Sigmoid colon (tissue), 7 donors: Measurements from ENCODE around the gene SLCO1C1. TPM values are rescaled to one million over a fixed set of nuclear protein-coding genes. Genes with fewer than 3 reads are reported as not detected.

Experiments used
- DNase-seq: peaks from one replicate; pipeline ENCODE4 v3.0.0-alpha.2; 2019
- H3K27ac ChIP-seq, 4 donors: fragments of 200-600 bp; sonication (generic); one replicate each; pipeline ENCODE4 v1.5.1; 2016 to 2019; ENCODE audit warnings: mild to moderate bottlenecking in 1 of 4
- H3K27me3 ChIP-seq, 3 donors: fragments of 200-600 bp; sonication (generic); one replicate each; pipeline ENCODE4 v1.5.1; 2019; ENCODE audit warnings: mild to moderate bottlenecking in 1 of 3
- H3K36me3 ChIP-seq, 4 donors: fragments of 200-600 bp; sonication (generic); one replicate each; pipeline ENCODE4 v1.5.1; 2016 to 2019
- H3K4me1 ChIP-seq, 4 donors: fragments of 200-600 bp; sonication (generic); one replicate each; pipeline ENCODE4 v1.5.1; 2017 to 2019
- H3K4me3 ChIP-seq, 4 donors: fragments of 200-600 bp; sonication (generic); one replicate each; pipeline ENCODE4 v1.5.1; 2017 to 2019; ENCODE audit warnings: mild to moderate bottlenecking in 2 of 4, moderate library complexity in 1 of 4
- H3K9me3 ChIP-seq, 4 donors: fragments of 200-600 bp in 3 of 4; sonication (generic) in 3 of 4; one replicate each; pipeline versions ENCODE4 v1.5.1 to v1.6.1; 2013 to 2019
- EP300 ChIP-seq, 4 donors: sonication (generic); formaldehyde crosslinking; IDR thresholded peaks; one replicate each; pipeline ENCODE4 v1.6.1; 2017; ENCODE audit warnings: antibody characterized with exemption in 4 of 4
- POLR2A ChIP-seq, 2 donors: fragments of 450-650 bp; IDR thresholded peaks; one replicate each; pipeline ENCODE4 v1.6.1; 2016; ENCODE audit warnings: antibody characterized with exemption in 2 of 2, mild to moderate bottlenecking in 2 of 2, moderate library complexity in 2 of 2
- POLR2AphosphoS5 ChIP-seq, 4 donors: sonication (generic); formaldehyde crosslinking; IDR thresholded peaks; one replicate each; pipeline ENCODE4 v1.6.1; 2017; ENCODE audit warnings: antibody characterized with exemption in 4 of 4
- WGBS, 2 donors: extraction: QIAGEN DNeasy Blood & Tissue Kit; methylation state at CpG; one replicate each; pipeline ENCODE4 v1.1.7; 2013; 5-methylcytosine and 5-hydroxymethylcytosine counted together
- intact Hi-C: fragments of 100-400 bp; cut with DNase I; formaldehyde crosslinking; loops from one replicate; pipeline ENCODE4 v1.15.1; 2023
- polyA plus RNA-seq, 3 donors: library from polyadenylated mRNA; stranded (reverse); fragments of 200-250 nt; gene quantifications; one replicate each; pipeline ENCODE4 v1.2.3, GENCODE V29; 2013
- total RNA-seq, 4 donors: library from RNA; depleted of rRNA; stranded (reverse); fragments of >200 nt; gene quantifications; one replicate each; pipeline ENCODE4 v1.1.0, GENCODE V29; 2016
- TF ChIP-seq, protein P1 (sequence below), 4 experiments: fragments of 450-650 bp in 3 of 4; fragments of 200-600 bp in 1 of 4; IDR thresholded peaks; one replicate each; pipeline ENCODE4 v1.5.1; 2016 to 2019; ENCODE audit warnings: antibody characterized with exemption in 4 of 4, mild to moderate bottlenecking in 3 of 4, moderate library complexity in 2 of 4
- donor health status: healthy with polysubstance abuse.
- donor health status: Bipolar disorder and iron deficiency.
- donor health status: healthy.

SLCO1C1 gene, protein sequence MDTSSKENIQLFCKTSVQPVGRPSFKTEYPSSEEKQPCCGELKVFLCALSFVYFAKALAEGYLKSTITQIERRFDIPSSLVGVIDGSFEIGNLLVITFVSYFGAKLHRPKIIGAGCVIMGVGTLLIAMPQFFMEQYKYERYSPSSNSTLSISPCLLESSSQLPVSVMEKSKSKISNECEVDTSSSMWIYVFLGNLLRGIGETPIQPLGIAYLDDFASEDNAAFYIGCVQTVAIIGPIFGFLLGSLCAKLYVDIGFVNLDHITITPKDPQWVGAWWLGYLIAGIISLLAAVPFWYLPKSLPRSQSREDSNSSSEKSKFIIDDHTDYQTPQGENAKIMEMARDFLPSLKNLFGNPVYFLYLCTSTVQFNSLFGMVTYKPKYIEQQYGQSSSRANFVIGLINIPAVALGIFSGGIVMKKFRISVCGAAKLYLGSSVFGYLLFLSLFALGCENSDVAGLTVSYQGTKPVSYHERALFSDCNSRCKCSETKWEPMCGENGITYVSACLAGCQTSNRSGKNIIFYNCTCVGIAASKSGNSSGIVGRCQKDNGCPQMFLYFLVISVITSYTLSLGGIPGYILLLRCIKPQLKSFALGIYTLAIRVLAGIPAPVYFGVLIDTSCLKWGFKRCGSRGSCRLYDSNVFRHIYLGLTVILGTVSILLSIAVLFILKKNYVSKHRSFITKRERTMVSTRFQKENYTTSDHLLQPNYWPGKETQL
- total RNA-seq (1 to 10 TPM in 1 of 4 donors, under 1 TPM in 3; 0.16 to 1.8 (median 0.62) TPM), polyA plus RNA-seq (under 1 TPM in 1 of 3 donors, not detected in 2; 0.38 TPM)

DNA sequence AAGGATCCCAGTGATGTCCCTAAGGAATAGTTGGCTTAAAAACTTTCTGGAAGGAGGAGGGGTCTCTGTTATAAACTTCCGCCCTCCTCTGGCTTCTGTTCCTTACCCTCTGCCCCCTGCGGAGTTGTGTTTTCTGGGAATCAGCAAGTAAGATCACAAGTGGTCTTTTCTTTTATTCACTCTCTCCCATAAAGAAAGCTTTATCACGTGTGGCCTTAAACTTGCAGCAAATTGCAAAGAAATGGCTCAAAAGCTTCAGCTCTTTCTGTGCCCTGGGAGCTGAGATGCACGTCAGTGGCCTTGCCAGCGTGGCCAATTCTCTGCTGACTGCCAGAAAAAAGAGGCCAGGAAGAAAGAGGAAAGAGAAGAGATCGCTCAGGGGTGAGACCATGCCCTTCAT lies at the start of gene SLCO1C1:
SLCO1C1 (plus strand) TSS at position 101 of the 400 bp plus-strand sequence. CDS start 4,245 bp downstream, outside the sequence.
- Histone ChIP-seq H3K4me1 (no peaks in the 10 kb centered on the region), H3K36me3 (no peaks in the 10 kb centered on the region), H3K9me3 (no peaks in the 10 kb centered on the region), H3K4me3 (no peak within 1 kb of the TSS), H3K27me3 (no peaks in the 10 kb centered on the region), H3K27ac (no peak within 1 kb of the TSS)
- WGBS, 2 donors = 66 to 82% methylated on average over 6 of the region's 6 CpGs
- intact Hi-C loops = no loop called here
- DNase-seq = no peak
- TF ChIP-seq POLR2AphosphoS5 (IDR thresholded peaks at IDR 0.05) = no peak
- no peak for TF ChIP-seq POLR2A (IDR thresholded peaks at IDR 0.05)
- no peak for TF ChIP-seq EP300 (IDR thresholded peaks at IDR 0.05)
- TF ChIP-seq, protein P1, sequence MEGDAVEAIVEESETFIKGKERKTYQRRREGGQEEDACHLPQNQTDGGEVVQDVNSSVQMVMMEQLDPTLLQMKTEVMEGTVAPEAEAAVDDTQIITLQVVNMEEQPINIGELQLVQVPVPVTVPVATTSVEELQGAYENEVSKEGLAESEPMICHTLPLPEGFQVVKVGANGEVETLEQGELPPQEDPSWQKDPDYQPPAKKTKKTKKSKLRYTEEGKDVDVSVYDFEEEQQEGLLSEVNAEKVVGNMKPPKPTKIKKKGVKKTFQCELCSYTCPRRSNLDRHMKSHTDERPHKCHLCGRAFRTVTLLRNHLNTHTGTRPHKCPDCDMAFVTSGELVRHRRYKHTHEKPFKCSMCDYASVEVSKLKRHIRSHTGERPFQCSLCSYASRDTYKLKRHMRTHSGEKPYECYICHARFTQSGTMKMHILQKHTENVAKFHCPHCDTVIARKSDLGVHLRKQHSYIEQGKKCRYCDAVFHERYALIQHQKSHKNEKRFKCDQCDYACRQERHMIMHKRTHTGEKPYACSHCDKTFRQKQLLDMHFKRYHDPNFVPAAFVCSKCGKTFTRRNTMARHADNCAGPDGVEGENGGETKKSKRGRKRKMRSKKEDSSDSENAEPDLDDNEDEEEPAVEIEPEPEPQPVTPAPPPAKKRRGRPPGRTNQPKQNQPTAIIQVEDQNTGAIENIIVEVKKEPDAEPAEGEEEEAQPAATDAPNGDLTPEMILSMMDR (IDR thresholded peaks at IDR 0.05) = no peak

DNA sequence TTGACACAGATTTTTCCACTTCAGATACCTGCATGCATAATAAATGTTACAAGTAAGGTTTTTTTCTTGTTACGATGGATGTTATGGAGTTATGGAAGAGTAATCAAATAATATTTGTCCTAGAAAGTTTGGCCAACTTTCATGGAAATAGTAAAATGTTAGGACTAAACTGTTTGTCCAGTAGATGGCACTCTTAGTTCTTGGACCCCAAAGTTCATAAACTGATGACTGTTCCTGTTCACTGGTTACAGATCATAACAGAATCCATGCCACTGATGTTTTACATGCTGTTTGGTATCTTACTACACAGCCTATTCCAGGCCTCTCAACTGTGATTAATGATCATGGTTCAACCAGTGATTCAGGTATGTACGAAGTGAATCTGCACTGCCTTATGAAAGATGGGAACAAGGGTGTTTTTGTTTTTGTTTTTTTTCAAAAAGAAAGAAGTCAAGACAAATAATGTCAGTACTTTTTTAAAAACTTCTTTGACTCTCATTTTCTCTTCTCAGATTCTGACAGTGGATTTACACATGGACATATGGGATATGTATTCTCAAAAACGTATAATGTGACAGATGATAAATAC lies 48.8 kb upstream of the SLCO1C1 start:
- DNase-seq = no peak
- Histone ChIP-seq H3K27ac (peak overlapping the region in 1 of 4 donors; percentile 22), H3K36me3 (peaks cover 0 to 49% (median 0%) of the 10 kb centered on the region in 4 donors), H3K9me3 (no peaks in the 10 kb centered on the region), H3K4me3 (no peak overlapping the region), H3K27me3 (no peaks in the 10 kb centered on the region), H3K4me1 (peaks cover 0 to 9% (median 0%) of the 10 kb centered on the region in 4 donors)
- intact Hi-C loops = no loop called here
- WGBS, 2 donors = 63 to 67% methylated on average over 3 of the region's 3 CpGs
- TF ChIP-seq, protein P1 (IDR thresholded peaks at IDR 0.05) = peak in 3 of 4 experiments; percentile 9 to 53 (median 35)
- TF ChIP-seq POLR2AphosphoS5 (IDR thresholded peaks at IDR 0.05) = no peak

DNA sequence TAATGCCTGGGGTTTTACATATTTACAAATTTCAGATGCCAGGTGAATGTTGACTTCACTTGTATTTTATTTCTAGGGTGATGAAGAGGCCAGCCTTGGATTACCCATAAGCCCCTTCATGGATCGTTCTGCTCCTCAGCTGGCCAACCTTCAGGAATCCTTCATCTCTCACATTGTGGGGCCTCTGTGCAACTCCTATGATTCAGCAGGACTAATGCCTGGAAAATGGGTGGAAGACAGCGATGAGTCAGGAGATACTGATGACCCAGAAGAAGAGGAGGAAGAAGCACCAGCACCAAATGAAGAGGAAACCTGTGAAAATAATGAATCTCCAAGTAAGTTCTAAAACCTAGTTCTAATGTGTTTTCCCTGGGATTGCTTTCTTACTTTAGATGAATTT lies 41.3 kb upstream of the SLCO1C1 start:
- H3K4me3 ChIP-seq = no peak overlapping the region
- TF ChIP-seq EP300 (IDR thresholded peaks at IDR 0.05) (no peak), POLR2AphosphoS5 (IDR thresholded peaks at IDR 0.05) (no peak)
- TF ChIP-seq, protein P1 (IDR thresholded peaks at IDR 0.05) = no peak
- no peak overlapping the region for H3K27ac ChIP-seq
- intact Hi-C loops = no loop called here
- no peaks in the 10 kb centered on the region for H3K9me3 ChIP-seq
- H3K27me3 ChIP-seq = no peaks in the 10 kb centered on the region
- peaks cover 0 to 68% (median 18%) of the 10 kb centered on the region in 4 donors for H3K36me3 ChIP-seq
- no peak for DNase-seq
- H3K4me1 ChIP-seq = no peaks in the 10 kb centered on the region
- WGBS, 2 donors = 94% methylated on average over 2 of the region's 2 CpGs

DNA sequence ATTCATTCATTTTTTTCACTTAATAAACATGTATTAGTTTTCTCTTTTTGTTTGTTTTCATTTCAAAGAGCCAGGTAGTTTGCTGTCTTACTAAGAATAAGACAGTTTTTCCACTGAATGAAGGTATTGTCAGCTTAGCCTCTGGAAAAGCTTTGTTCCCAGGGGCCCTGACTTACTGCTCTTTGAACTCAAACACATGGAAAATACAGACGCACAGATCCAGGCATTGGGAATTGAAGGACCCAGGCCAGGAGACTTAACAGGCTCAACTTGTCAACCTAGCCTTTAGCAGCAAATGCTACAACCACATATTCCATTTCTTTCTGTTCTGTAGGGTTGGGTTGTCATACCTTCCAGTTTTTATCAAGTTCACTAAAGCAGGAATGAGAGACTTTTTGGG lies 38.5 kb upstream of the SLCO1C1 start:
- Histone ChIP-seq H3K9me3 (peaks cover 0 to 14% (median 2%) of the 10 kb centered on the region in 4 donors), H3K4me1 (no peaks in the 10 kb centered on the region), H3K36me3 (peaks cover 5 to 70% (median 31%) of the 10 kb centered on the region in 4 donors), H3K27ac (no peak overlapping the region), H3K27me3 (no peaks in the 10 kb centered on the region), H3K4me3 (no peak overlapping the region)
- WGBS, 2 donors = 47 to 88% methylated on average over 1 of the region's 1 CpG
- DNase-seq = no peak
- no peak for TF ChIP-seq POLR2AphosphoS5 (IDR thresholded peaks at IDR 0.05)
- intact Hi-C loops = no loop called here

DNA sequence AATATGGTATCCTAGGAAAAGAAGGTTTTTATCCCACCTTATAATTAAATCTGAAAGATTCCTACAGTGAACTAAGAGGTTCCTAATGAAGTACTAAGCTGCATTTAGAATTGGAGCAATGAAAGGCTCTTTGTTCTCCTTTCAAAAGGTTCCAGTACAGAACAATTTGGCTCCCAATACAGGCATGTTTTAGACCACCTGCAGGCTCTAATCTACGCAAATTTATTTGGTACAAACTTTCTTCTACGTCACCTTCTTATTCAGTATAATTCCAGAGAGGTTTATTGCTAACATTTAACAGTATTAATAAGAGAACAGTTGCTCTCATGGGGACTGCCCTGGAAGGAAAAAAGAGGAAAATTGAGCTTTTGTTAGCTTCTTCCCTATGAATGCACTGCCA lies 37.6 kb upstream of the SLCO1C1 start:
- TF ChIP-seq POLR2AphosphoS5 (IDR thresholded peaks at IDR 0.05) = no peak
- no peak for TF ChIP-seq POLR2A (IDR thresholded peaks at IDR 0.05)
- TF ChIP-seq, protein P1 (IDR thresholded peaks at IDR 0.05) = no peak
- TF ChIP-seq EP300 (IDR thresholded peaks at IDR 0.05) = no peak
- peaks cover 5 to 79% (median 35%) of the 10 kb centered on the region in 4 donors for H3K36me3 ChIP-seq
- no peak for DNase-seq
- no peaks in the 10 kb centered on the region for H3K27me3 ChIP-seq
- no peak overlapping the region for H3K27ac ChIP-seq
- 91 to 97% methylated on average over 2 of the region's 2 CpGs for WGBS, 2 donors
- H3K9me3 ChIP-seq = peaks cover 0 to 18% (median 2%) of the 10 kb centered on the region in 4 donors
- intact Hi-C loops = no loop called here
- no peak overlapping the region for H3K4me3 ChIP-seq
- no peaks in the 10 kb centered on the region for H3K4me1 ChIP-seq
